GM19023 (cell line): ENCODE measurements around the gene DSP.

Experiments
- ATAC-seq: cut with Tn5 transposase; IDR thresholded peaks from one replicate; pipeline ENCODE4 v1.9.1; 2021; ENCODE audit warnings: mild to moderate bottlenecking, moderate library complexity; ENCODE audit not compliant: unreplicated experiment

DSP gene

DNA sequence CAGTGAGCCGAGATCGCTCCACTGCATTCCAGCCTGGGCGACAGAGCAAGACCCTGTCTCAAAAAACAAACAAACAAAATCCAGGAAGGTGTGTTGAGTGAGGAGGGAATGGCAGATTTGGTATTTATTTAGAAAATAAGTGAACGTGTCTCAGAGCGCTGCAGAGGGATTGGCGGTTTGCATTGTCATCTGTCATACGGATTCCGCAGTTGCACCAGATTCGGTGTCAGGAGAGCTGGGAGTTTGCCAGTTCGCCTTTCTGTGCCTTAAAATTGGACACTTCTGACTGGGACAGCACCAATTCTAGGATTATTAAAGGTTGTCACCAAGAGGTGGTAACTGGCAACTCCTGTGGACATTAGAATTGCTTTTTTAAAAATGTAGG, 49.4 kb downstream of the DSP start:
- ATAC-seq, result no peak

DNA sequence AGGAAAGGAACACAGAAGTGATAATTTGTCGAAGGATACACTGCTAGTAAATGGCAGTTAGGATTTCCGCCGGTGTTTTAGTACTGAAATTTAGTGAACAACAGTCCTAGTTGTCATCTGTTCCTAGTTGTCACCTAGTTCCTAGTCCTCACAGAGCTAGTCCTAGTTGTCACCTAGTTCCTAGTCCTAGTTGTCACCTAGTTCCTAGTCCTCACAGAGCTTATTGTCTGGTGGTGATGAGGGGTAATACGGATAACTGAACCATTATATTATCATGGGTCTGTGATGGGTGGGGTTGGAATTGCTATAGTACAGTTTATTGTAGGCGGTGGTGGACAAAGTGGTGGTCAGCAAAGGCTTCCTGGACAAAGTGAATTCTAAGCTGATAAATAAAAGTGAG, 50.3 kb downstream of the DSP start:
- no peak for ATAC-seq

DNA sequence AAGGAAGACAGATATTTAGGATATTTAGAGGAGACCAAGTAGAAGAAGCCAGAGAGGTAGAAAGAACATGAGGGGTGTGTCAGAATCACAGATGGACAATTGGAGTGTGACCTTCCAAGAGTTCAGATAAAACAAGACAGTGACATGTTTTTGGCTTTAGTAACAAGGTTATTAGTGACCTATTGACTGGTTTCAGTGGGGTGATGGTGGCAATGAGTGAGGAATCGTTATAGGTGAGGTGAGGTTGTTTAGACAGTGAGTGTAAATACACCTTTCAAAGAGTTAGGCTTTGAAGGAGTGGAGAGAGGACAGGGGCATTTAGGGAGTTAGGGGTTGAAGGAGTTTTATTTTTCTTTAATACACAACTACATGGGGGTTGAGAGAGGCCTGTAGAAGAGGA, 51.8 kb downstream of the DSP start:
- ATAC-seq, result no peak

DNA sequence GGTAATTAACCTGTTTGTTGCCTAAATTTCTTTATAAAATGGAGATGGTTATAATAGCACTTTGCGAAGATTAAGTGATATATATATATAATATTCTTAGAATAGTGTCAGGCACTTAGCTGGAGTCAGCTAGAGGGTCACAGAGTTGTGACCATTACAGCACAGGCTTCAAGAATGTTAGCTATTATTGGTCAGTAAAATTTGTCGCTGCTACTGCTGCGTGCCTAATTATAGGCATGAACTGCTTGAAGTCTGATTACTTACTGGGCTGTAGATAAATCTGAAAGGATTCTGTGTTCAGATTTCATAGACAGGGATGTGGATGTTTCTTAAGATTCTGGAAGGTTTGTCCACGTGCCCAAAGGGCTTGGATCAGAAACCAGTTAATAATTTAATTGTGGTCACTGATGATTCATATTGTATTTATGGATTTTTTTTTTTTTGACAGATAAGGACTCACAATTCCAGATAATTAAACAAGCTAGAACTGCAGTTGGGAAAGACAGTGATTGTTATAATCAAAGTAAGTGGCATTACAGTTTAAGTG, 53.2 kb downstream of the DSP start:
- ATAC-seq, result no peak

DNA sequence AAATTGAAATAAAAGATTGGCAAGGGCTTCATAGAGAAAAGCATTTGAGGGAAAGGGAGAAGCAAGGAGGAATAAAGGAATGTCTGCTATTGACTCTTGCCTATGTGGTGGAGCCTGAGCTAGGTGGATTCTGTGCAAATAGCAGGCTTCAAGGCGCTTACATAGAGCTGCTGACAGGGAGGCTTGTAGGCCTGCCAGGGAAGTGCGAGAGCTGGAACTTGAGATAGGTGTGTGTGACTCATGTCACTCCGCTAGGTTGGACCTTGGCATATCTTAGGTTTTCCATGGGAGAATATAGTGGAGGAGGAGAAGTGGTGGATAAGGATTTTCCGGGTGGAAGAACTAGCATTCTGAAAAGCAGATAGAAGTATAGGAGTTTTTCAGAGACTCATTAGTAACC, 62.5 kb downstream of the DSP start:
- ATAC-seq, result no peak

DNA sequence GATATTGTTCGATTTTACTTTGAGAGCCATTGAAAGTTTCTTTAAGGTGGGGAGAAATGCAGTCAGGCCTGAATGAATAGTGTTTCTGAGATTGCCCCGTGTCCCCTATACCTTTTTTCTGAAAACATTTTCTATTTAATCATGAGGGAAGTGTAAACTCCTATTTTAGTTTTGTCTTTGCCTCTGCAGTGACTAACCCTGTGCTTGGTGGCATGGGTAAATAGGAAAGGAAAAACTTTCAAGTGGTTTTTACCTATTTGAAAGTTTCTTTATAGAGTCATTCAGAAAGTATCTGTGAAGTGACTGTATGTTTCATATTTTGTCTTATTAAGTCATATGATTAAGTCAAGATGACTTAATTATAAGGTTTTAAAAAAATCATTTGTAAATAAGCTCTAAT, 63.0 kb downstream of the DSP start:
- ATAC-seq, result no peak

DNA sequence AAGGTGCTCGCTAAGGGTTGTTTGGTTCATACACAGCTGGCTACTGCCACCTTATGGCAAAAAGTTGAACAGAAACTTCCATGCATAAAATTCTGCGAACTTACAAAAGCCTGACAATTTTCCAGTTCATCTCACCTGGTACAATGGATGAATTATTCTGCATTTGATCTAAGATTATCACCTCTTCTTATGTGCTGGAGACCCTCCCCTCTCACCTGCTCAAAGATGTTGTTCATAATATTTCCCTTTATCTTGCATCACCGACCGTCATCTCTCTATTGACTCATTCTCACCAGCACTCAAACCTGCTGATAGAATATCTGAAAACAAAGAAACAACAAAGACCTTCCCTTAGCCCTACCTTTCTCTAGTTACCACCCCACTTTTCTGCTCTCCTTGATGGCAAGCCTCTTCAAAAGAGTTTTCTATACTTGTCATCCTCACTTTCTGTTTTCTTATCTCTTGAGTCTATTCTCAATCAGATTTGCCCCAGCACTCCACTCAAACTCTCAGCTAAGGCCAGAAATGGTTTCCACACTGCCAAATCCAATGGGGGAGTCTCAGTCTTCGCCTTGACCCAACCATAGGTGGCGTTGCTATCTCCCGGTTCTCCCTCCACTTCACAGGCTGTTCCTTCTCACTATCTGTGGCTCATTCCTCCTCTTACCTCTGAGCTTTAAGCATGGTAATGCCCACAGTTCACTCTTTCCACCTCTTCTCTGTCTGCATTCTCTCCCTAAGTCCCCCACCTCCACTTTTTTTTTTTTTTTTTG, 74.3 kb downstream of the DSP start:
- no peak for ATAC-seq

DNA sequence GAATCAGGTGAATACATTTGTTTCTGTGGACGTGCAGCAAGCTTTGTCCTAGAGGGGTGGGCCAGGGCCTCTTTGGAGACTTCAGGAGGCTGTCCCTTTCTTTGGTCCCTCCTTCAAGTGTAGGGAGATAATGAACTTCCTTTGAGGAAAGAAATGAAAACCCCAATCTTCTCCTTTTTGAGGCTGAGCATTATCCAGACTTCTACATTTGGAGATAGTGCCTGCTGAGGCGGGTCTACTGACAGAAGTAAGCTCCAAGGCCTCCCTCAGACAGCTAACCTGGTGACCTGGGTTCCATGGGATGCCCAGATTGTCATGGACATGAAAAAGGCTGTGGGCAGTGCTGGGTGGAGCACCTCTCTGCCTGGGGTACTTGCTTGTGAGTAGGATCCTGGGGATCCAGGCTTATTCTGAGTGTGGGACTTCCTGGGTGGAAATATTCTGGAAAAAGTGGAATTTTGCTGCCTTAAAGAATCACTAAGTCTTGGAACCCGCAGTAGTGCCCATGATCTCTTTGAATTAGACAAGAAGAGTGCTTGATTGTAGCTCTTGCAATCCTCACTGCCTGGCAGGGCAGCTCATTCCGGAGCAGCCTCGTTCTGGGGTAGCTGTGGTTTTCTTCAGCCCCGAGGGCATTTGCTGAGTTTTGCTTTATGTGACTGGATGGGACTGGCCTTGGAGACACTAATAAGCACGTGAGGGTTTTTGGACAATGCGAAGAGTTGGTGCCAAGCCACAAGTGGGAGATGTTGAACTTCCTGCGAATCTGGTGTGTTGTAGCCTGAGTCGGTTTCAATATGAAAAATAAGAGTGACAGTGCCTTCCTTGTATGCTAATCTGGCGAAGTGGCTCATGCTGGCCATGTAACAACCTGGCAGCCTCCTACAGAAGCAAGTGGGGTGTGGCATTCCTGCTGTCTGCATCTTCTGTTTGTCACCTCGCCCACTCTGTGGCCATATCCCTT, 76.6 kb downstream of the DSP start:
- ATAC-seq, result no peak

DNA sequence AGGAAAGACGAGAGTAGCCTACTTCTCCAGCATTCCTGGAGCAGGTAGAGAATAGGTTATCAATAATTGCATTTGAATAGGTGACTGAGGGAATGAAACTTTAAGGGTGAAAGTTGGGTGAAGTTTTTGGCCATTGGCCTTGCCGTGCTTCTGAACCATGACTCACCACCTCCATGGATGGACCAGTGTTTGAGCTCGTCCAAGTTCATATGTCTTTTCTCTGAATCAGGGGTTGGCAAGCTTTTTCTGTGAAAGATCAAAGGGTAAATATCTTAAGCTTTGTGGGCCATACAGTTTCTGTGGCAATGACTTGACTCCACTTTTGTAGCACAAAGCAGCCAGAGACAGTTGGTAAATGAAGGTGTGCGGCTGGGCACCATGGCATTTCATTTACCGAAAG, 80.3 kb downstream of the DSP start:
- ATAC-seq, result no peak

DNA sequence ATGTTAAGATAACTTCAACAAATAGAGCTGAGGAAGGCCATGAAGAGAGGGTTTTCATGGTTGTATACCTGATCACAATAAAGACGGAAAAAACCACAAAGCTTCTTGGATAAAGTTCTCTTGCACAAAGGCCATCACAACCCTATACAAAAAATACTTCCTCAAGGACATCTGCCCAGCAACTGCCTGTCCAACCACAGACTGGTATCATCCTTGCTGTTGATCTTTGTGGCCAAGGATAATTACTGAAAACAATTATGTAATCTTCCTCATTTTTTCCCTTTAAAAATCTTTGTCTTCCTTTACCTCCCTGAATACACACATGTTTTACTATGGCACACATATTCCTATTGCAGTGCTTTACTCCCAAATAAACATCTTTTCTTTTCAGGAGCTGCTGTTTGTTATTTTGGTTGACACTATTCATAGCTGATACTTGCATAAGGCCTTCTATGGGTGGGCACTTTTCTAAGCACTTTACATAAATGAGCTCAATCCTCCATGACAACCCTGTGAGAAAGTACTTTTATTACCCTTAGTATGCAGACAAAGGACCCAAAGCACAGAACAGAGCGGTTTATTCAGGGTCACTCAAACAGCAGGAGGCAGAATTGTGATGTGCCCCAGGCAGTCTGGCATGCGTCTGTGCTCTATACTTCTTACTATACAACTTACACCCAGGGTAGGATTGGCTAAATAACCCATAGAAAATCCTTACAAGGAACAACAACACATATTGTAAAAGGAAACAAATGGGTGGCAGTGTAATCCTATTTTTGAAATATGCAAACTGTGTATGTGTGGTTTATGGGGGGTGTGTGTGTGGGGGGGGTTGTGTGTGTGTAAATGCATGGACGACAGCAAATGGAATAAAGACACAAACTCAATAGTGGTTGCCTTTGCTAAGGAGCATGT, 83.6 kb downstream of the DSP start:
- ATAC-seq, result no peak

DNA sequence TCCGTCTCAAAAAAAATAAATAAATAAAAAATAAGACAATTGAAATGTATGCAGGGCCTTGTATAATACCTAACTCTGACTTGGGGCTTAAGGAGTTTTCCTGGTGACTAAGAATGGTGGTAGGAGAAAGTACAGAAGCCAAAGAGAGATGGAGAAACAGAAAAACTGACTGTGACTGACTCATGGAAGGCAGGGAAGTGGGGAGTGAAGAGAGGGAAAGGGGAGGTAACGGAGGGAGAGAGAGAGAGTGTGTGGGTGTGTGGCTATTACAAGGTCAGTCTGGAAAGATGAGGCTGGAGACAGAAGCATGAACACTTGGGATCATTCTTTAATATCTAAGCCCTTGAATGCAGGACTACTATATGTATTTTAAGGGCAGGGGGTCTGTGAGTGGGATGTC, 87.0 kb downstream of the DSP start:
- ATAC-seq, result no peak

DNA sequence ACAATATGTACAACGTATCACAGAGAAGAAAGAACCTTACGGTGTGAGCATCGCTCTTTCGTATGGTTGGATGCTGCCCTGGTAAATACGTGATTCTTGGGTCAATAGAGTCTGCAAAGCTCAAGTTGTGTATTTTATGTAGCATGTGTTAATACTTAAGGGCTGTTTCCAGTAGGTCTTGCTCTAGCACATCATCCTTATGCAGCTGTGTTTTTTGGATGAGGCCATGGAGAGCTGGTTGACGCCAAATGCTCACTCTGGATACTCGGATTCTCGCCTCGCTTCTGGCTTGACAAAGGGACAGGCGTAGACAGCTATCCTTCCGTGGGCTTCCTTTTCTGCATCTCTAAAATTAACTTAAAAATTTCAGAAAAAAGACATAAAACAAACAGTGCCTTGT, 87.4 kb downstream of the DSP start:
- no peak for ATAC-seq

DNA sequence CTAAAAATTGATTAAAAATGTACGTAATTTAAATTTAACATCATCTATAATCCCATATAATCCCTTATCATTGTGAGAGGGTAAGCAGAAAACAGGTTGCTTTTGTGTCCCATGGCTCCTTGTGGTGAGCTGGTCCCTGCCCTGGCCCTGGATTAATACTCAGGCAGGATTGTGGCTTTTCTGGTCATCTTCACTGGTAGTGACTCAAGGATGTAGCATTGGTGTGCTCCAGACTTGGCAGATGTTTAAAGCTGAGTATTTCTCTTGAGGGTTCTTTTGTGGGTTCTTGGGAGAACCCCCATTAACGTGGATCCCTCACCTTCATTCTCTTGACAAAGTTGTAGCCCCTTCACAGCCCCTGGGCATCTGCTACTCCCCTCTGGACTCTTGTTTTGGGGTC, 87.8 kb downstream of the DSP start:
- no peak for ATAC-seq

DNA sequence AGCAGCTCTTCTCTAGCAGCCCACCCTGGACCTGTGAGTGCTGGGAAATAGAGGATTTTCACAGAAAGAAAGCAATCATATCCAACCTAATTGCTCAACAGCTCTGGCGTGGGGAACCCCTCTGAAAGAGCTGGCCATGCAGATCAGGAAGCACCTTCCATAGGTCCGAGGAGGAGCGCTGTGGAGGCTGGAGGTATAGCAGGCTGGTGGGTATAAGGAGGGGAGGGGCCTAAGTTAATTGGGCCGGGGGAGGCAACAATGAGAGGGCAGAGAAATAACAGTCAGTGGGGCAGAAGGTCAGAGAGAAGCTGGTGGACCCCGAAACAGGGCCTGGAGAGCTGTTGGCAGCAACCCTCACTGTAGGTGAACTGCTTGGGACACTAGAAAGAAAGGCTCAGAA, 89.3 kb downstream of the DSP start:
- no peak for ATAC-seq

DNA sequence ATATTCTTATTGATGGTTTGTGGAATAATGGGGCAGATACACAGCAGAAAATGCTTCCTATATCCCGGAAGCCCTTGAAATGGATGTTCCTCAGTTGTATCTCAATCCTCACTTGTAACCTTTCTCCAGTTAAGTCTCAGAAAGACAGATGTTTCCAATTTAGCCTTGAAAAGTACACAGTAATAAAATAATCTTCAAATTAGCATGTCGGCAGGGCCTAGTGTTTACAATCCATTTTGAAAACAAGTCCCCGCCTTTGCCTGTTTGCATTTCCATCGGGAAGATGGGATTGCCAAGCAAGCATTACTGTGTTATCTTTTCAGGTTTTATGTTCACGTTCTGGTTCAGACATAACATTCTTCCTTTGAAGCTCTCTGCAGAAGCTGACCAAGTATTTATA, 90.0 kb downstream of the DSP start:
- ATAC-seq, result no peak

DNA sequence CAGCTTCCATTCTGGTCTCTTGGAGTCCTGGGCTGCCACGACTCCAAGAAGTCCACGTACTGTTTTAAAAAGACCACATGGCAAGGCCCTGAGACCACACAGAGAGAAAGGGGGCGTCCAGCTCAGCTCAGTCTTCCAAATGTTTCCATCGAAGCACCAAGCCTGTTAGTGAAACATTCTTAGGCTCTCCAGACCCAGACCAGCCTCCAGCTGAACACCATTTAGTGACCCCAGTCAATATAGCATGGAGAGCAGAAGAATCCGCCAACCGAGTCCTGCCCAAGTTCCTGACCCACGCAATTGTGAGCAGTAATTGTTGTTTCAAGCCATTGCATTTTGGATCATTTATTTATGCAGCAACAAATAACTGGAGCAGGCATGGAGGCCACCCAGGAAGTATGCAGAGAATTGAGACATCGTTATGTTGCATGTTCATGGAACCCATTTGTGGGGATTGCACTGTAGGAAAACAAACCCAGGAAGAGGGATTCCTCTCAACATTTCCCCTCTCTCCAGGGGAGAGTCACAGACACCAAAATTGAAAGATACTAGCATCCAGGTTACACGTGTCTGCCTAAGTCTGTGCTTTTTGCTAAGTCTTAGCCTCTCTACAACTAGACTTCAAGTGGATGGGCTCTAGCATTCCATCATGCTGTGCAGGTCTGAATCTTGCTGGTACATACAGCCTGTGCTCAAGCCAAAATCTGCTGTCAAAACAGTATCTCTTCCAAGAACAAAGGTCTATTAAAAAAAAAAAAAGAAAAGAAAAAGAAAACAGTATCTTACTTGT, 91.2 kb downstream of the DSP start:
- ATAC-seq, result no peak

DNA sequence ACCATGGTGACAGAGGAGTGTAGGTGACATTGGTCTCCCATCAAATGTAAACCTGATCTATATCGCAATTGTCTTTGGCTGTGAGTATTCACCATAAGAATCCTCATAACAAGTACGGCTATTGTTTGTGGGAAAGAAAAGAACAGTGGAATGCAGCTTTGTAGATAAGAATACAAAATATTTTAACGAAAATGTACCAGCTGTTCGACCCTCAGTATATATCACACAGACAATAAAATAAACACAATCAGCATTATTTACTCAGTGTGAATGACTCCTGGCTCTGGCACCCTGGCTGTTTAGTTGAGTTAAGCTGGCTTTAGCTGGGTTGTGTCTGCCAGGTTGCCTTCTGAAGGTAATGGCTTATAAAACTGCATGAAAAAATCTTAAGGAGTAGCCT, 91.9 kb downstream of the DSP start:
- no peak for ATAC-seq

DNA sequence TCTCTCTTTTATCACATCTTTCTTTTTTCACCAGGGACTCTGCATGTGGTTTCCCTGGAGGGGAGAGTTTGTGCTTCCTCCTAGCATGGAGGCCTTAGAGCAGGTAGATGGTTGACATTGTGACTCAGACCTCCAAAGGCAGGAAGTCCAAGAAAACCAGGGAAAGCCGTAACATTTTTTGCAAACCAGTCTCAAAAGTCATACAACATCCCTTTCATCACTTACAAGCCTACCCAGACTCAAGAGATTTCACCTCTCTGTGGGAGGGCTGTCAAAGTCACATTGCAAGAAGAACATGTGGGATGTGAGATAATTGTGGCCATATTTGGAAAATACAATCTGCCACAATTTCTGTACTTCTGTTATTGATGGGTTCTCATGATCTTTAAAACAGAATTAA, 94.7 kb downstream of the DSP start:
- no peak for ATAC-seq
